GM18507 (cell line): Measurements from ENCODE around the gene LONP1.
"Not testable (repeated sequence)": the region's sequence is repeated elsewhere in the genome, so short reads cannot be mapped to it uniquely, and the experiment has no call there.

ENCODE experiments used
- DNase-seq: peaks from one replicate; pipeline ENCODE4 v3.0.0; 2011; ENCODE audit warnings: low read depth; ENCODE audit not compliant: insufficient read length; ENCODE audit errors: extremely low spot score
- FAIRE-seq: peaks from 2 replicates; lab custom pipeline; 2011; peaks lifted over from hg19 to GRCh38; lab: Jason Lieb, UNC

Gene LONP1

DNA sequence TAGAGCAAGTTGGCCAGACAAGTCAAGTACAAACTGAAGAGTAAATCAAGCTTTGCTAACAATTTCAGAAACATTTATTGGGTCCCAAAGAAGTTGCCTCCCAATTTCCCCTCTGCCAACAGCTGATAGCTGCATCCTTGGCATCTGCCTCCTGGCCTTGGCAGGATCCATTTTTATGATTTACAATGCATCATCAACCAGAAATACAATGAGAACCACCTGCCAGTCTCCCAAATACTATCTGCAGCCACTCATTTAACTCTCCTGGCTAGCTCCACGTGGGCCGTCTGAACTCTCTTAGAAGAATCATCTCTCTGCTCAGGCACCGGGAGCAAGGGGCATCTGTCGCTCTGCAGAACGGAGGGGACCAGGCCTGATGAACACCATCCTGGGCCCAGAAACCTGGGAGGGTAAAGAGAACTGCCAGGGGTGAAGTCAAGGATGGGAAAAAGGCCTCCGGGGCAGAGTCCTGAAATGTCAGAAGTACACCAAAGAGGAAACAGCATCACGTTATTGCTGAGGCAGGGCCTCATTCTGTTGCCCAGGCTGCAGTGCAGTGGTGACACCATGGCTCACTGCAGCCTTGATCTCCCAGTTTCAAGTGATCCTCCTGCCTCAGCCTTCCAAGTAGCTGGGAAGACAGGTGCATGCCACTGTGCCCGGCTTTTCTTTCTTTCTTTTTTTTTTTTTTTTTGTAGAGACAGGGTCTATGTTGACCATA lies 2.6 kb downstream of the LONP1 start:
- FAIRE-seq (no peak), DNase-seq (no peak)

DNA sequence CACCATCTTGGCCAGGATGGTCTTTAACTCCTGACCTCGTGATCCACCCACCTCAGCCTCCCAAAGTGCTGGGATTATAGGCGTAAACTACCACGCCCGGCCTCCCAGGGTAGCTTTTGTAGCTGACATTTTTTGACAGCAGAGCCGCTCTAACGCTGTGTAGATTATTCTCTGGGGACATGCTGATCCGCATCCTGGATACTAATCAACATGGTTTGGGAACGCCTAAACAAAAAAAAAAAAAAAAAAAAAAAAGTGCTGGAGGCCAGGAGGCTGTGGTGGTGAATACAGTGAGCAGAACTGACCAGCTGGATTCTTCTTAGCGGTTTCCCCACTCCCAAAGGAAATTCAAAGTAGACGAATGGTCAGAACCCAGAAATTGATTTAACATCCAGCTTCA lies 5.1 kb downstream of the LONP1 start:
- FAIRE-seq (no peak), DNase-seq (no peak)

DNA sequence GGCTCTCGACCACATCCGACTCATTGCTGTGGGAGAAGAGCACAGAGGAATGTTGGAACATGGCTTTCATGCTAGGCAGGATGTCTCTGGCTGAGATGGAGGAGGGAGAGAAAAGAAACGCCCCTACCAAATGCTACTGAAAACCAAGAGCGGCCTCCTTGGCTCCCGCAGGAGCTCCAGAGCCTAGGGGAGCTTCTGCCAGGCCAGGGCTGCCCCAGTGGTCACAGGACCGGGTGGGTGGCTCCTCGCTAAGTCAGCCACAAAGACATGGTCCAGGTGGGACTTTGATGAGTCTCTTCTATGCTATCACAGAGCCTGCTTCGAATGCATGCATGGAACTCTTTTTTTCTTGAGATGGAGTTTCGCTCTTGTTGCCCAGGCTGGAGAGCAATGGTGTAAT lies 6.7 kb downstream of the LONP1 start:
- DNase-seq (no peak), FAIRE-seq (no peak)

DNA sequence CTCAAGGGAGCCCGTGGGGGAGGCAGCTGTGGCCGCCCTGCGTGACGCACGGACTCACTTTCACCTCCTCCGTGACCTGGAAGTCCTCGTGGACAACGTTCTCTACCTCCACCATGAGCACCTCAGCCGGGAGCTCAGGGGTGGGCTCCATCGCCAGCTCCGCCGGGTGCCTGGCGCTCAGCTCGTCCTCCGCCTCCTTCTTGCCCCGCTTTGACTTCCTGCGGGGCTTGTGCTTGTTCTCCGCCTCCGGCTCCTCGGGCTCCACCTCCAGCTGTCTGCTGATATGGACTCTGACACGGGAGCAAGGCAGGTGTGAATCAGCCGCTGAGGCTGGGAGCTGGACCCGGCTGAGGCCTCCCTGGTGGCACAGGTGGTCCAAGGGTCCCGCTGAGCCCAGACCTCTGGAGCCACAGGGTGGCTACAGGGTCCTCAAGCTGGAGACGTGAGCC lies 8.2 kb downstream of the LONP1 start:
- no peak for FAIRE-seq
- DNase-seq = no peak

DNA sequence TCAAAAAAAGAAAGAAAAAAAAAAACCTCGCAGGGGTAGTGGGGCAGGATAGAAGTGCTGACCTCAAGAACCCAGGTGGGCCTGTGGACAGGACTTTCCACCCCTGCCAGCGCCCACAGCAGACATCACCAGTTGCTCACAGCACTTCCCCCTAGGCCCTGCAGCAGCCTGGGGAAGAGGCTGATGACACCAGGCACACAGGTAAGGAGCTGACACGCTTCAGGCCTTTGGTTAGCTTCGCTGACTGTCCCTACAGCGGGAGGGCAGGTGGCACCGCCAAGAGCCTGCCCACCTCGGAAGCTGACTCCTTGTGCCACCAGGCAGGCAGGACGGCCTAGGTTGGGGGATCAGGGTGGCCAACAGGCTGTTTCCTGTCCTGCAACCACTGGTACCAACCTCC lies 8.9 kb downstream of the LONP1 start:
- no peak for DNase-seq
- FAIRE-seq = no peak

DNA sequence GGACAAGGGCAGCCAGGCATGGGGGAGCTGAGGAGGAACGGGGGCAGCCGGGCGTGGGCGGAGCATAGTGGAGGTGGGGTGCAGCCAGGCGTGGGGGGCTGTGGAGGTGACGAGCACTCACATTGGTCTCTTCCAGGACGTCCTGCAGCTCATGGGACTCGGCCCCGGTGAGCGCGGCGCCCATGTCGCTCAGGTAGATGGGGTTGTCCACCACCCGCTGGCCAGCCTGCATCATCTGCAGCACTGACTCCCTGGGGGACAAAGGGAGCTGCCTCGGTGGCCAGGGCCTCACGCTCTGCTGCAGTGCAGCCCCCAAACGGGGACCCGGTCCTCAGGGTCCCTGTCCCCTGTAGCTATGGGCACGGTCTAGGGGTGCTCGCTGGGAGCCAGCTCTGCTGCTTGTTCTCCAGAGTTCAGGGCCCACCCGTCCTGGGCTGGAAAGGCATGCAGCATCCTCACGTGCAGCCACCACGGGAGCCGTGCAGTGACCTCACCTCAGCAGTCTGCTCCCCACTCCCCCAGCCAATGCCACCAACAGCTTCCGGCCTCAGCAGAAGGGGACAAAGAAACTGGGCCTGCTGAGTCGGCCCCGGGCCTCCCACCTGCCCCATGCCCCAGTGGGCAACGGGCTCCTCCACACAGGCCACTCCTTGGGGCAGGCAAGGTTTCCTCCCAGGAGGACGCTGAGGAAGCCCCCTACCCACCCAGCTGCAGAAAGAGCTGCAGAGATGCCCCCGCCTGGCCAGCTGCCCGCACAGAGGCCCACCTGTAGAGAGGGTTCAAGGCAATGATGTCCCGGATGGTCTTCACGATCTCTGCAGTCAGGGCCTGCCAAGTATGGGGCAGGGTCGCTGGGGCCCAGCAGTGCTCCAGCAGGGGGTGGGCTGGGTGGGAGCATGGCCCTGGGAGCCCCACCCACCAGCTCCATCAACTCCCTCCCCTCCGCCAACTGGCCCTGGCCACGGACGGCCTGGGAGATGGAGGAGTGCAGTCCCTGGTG lies 12.1 kb downstream of the LONP1 start:
- FAIRE-seq = no peak
- DNase-seq = no peak

DNA sequence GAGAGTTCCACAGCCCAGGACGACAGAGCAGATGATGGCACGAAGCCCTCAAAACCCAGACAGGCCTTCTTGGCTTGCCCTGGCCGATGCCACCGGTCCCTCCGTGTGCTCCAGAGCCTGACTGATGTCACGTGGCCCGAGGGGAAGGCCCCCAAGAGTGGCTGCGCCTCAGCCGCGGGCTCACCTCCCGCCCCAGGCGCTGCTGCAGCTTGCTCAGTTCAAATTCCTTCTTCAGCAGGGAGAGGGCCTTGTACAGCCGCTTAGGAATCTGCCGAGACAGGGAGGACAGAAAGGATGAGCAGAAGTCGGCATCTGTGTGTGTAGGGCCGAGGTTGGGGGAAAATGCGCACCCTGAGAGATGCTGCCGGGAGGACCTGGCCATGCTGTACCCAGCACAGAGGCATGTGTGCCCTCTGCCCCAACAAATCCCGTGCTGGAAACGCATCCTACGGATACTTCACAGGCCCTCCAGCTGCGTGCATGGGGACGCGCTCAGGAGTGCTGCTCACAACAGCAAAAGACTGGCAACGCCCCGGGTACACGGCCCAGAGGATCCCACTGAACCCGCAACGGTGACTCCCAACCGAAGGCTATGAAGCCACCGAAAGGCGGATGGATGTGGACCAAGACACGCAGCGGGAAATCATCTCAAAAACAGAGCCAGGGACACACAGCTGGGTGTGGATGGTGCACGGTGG lies 12.9 kb downstream of the LONP1 start:
- no peak for FAIRE-seq
- no peak for DNase-seq

DNA sequence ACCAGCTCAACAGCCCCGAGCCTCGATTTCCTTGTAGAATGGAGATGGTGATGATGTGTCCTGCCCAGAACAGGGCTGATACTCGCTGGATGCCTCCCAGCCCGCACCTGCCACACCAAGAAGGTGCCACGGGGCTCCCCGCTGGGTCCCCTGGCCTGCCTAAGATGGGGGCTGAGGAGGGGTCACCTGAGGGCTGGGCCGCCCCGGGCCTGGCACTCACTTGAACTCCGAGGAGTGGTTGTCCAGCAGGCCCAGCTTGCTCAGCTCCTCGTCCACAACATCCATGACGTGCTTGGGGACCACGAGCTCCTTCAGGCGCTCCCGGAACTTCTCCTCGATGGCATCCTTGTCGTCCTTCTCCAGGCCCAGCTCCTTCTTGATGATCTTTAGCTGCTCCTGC lies 14.4 kb downstream of the LONP1 start:
- FAIRE-seq (no peak), DNase-seq (no peak)

DNA sequence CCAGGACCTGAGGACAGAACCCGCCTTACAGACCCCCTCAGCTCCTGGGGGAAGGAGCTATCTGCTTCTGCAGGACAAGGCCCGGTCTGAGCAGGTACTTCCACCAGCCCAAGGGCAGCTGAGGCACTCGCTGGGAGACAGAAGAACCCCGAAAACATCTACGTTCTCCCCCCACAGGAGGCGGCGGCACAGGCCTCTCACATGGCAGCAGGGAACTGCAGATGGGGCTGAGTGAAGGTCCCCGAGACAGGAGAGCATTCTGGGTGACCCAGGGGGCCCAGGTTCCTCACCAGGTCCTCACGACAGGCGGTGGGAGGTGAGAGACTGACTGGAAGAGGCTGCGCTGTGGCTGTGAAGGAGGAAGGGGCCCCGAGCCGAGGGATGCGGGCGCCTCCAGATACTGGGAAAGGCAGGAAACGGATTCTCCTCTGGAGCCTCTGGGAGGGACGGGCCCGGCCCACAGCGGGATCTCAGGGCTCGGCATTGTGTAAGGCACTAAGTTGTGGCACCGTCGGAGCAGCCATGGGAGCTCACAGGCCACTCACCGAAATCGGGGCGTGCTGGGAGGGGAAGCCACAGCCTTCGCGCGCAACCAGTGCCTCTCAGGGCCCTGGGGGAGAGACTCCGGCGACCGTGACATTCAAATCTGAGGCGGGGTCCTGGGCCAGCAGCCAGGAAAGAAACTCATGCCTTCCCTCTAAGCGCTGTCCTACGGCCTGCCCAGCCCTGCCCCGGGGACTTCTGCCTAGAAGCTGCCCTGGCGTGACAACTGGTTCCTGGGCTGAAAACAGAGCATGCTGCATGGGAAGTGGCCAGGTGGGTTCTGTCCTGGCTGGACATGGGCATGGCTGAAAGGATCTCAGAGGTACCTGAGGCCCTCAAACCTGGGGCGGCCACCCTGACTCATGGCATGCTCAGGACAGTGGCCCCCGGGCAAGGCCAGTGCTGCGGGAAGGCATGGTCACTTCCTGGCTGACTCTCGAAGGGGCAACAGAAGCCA lies 15.8 kb downstream of the LONP1 start:
- no peak for FAIRE-seq
- DNase-seq = no peak

DNA sequence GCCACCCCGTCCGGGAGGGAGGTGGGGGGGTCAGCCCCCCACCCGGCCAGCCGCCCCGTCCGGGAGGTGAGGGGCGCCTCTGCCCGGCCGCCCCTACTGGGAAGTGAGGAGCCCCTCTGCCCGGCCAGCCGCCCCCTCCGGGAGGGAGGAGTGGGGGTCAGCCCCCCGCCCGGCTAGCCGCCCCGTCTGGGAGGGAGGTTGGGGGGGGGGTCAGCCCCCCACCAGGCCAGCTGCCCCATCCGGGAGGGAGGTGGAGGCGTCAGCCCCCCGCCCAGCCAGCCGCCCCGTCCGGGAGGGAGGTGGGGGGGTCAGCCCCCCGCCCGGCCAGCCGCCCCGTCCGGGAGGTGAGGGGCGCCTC lies 17.9 kb downstream of the LONP1 start:
- FAIRE-seq, DNase-seq: not testable (repeated sequence)

DNA sequence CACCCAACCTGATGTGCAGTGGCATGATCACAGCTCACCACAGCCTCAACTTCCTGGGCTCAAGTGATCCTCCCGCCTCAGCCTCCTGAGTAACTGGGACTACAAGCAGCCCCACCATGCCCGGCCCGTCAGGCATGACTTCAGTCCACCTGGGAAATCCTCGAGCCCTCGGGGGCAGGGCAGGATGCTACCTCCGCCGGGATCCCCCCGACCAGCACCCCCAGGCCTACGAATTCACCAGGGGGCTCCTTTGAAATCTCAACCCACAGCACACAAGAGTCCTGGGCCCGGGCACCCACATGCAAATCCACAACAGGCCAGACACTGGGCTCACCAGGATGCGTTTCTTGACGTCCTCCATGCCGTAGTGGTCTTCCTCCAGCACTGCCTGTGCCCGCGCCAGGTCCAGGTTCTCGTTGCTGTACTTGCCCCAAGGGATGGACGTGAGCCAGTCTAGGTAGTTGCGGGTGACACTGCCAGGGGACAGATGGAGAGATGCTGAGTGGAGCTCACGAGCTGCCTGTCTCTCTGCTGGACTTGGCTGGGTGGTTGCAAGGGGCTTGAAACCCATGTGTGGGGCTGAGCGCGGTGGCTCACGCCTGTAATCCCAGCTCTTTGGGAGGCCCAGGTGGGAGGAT lies 19.4 kb downstream of the LONP1 start:
- DNase-seq (no peak), FAIRE-seq (no peak)

DNA sequence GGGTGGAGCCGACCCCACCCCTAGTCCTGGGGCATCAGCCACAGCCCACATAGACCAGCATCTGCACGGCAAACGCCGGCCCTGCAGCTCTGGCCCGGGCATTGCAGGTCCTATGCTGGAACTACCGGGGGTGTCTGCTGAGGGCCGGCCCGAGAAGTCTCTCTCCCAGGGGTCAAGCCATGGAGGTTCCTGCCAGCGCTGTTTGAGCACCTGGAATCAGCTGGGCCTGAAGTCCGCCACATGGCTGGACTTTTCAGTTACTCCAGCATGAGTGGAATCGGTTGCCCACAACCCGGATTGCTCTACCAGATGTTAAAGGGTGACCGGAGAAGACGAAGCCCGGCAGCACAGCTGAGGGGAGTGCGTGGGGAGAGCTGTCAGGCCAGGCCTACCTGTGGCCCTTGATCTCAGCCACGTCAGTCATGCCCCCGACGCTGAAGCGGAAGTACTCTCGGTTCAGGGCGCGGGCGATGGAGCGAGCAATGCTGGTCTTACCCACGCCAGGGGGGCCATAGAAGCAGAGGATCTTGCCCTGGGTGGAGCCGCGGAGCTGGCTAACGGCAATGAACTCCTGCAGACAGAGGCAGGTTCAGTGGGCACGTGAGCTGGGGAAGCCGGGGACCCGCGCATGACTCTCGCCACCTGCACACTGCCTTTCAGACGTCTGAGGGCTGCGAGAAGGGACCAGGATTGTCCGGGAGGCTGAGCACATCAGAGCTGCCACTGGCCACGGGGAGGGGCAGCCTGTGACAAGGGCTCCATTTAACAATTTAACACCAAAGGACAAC lies 21.1 kb downstream of the LONP1 start:
- DNase-seq (no peak), FAIRE-seq (no peak)

DNA sequence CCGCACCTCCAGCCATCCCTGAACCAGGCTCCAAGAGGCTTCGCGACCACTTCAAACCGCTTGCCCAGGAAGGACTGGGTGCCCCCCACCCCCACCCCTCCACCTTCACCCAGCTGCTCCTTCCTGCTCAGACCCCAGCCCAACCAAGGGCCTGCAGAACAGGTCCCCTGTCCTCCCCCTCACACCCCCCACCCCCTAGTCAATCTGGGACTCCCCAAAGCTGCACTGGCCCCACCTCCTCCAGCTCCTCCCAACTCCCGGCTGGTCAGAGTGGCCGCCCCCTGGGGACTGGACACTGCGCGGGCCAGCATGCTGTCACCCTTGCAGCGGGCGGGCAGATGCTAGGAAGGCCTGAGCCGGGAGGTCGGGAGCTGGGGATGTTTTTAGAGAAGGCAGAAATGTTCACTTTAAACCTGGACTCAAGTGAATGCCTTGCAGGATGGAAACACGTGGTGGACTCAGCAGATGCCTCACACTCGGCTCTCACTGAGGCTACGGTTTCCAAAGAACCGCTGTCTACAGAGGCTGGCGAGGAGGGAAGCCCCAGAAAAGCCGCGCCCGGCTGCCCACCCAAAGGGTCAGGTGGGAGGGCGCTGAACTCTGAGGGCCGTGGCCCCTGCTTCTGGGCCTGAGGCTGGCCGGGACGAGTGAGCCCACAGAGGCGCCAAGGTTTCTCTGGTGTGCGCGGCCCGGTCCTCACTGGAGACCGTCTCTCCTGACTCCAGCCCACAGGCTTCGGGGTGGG lies 21.9 kb downstream of the LONP1 start:
- DNase-seq (no peak), FAIRE-seq (no peak)

DNA sequence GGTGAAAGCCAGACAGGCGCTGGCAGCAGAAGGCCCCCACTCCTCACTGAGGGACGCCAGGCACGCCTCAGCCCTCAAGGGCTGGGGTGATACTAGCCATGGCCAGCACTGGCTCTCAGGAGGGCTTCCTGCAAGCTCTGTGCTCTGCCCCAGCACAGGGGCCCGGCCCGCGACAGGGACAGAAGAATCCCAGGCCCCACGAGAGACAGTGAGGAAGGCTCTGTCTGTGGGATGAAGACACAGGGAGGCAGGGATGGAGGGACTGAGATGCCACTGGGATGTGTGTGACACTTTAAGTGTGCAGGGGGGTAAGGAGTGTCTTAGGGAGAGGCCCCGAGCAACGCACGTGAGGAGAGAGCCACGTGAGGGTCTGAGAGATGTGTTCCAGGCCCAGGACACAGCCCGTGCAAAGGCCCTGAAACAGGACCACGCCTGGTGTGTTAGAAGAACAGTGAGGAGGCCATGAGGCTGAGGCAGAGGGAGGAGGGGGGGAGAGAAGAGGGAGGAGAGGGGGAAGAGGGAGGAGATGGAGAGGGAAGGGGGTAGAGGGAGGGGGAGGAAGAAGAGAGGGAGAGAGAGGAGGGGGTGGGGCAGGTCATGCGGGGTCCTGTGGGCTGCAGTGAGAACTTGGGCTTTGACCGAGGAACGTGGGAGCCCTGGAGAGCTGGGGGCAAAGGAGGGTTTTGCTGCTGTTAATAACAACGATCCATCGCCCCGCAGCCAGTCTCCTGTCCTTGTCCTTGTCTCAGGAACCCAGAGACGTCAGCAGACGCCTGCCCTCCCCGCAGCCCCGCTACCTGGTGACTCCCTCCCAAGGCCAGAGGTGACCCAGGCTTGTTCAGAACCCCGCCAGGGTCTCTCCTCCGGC lies 22.7 kb downstream of the LONP1 start:
- FAIRE-seq (no peak), DNase-seq (no peak)

DNA sequence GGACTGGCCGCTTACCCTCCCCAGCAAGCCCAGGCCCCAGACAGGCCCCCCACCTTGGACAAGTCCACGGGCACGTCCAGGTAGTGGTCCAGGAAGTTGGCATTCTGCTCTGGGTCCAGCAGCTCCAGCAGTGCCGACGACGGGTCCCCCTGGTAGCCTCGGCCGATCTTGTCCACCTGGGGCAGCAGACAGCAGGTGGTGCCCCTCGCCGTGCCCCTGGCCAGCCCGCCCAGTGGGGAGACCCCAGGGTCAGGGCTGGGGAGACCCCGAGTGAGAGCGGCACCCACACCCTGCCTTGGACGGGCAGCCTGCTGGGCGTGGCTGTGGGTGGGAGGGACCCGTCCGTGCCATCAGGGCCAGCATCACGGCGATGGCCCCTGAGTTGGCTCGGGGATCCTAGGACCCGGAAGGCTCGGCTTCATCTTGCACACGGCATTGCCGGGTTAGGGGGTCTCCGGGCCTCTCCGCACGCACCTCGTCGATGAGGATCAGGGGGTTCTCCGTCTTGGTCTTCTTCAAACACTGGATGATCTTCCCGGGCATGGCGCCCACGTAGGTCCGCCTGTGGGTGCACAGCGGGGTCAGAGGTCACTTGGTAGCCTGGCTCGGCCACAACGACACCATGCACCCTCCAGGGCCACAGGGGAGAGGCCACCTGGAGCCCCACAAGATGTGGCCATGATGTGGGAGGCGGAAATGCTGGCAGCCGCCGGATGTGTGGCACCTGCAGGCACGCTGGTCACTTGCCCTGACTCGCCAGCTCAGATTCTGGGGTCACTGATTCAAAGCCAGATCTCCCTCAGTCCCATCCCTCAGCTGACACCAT lies 23.5 kb downstream of the LONP1 start:
- DNase-seq = no peak
- FAIRE-seq = no peak
